ENCODE measurements around the gene COL5A1.

The COL5A1 gene

GRCh38 chr9:134760750-134761420 is 119.3 kb downstream of the COL5A1 start:
- no peak overlapping the region for H3K4me2 ChIP-seq (ENCODE audit: low read length)

GRCh38 chr9:134764473-134765269 is 123.1 kb downstream of the COL5A1 start:
- no peak overlapping the region for H3K4me2 ChIP-seq (ENCODE audit: low read length)

More at GRCh38 chr9:134760750-134761420, 119.3 kb downstream of the COL5A1 start:
- Histone ChIP-seq H3K79me1 (ENCODE audit: low read length) (peaks cover 1% of the 10 kb centered on the region), H4K5ac (ENCODE audit: low read length) (no peak overlapping the region), H3K4ac (ENCODE audit: low read depth, low read length) (no peak overlapping the region), H3K27me3 (ENCODE audit: insufficient read depth, low read length, poor library complexity) (no peaks in the 10 kb centered on the region), H4K8ac (ENCODE audit: low read depth, low read length) (no peak overlapping the region), H3K23ac (ENCODE audit: low read length) (no peak overlapping the region), H2BK5ac (ENCODE audit: low read length) (no peak overlapping the region), H3K4me3 (ENCODE audit: low read length) (no peak overlapping the region), H2BK15ac (replicated peaks; ENCODE audit: low read depth) (no peak overlapping the region), H2AK5ac (ENCODE audit: low read length) (no peak overlapping the region), H3K9ac (ENCODE audit: low read length) (no peak overlapping the region), H3K4me1 (ENCODE audit: control insufficient read depth, low read depth, low read length) (no peaks in the 10 kb centered on the region), H3K56ac (ENCODE audit: low read length) (no peak overlapping the region), H3K27ac (ENCODE audit: low read depth, low read length) (no peak overlapping the region), H3K18ac (ENCODE audit: low read length) (no peak overlapping the region), H3K36me3 (ENCODE audit: control insufficient read depth, insufficient read depth, low read length) (peaks cover 34% of the 10 kb centered on the region), H2BK120ac (ENCODE audit: low read depth, low read length) (no peak overlapping the region), H3K79me2 (ENCODE audit: control insufficient read depth, insufficient read depth, low read length) (no peaks in the 10 kb centered on the region)
- WGBS (ENCODE audit: extremely low coverage, insufficient coverage, low lambda C conversion rate) = no CpG with 5 or more reads among the region's 18 CpGs
- DNase-seq = no peak

GRCh38 chr9:134765785-134766184 is 124.2 kb downstream of the COL5A1 start:
- Histone ChIP-seq H3K79me1 (ENCODE audit: low read length) (peaks cover 3% of the 10 kb centered on the region), H3K23ac (ENCODE audit: low read length) (no peak overlapping the region), H3K4me1 (ENCODE audit: control insufficient read depth, low read depth, low read length) (no peaks in the 10 kb centered on the region), H3K79me2 (ENCODE audit: control insufficient read depth, insufficient read depth, low read length) (no peaks in the 10 kb centered on the region), H3K27ac (ENCODE audit: low read depth, low read length) (no peak overlapping the region), H2BK120ac (ENCODE audit: low read depth, low read length) (no peak overlapping the region), H2BK5ac (ENCODE audit: low read length) (no peak overlapping the region), H4K8ac (ENCODE audit: low read depth, low read length) (no peak overlapping the region), H3K4ac (ENCODE audit: low read depth, low read length) (no peak overlapping the region), H3K9ac (ENCODE audit: low read length) (no peak overlapping the region), H3K4me2 (ENCODE audit: low read length) (no peak overlapping the region), H3K4me3 (ENCODE audit: low read length) (no peak overlapping the region), H2BK15ac (replicated peaks; ENCODE audit: low read depth) (no peak overlapping the region), H3K27me3 (ENCODE audit: insufficient read depth, low read length, poor library complexity) (no peaks in the 10 kb centered on the region), H3K56ac (ENCODE audit: low read length) (no peak overlapping the region), H3K18ac (ENCODE audit: low read length) (no peak overlapping the region), H3K36me3 (ENCODE audit: control insufficient read depth, insufficient read depth, low read length) (peaks cover 32% of the 10 kb centered on the region), H4K5ac (ENCODE audit: low read length) (no peak overlapping the region), H2AK5ac (ENCODE audit: low read length) (no peak overlapping the region)
- DNase-seq = no peak
- no CpG with 5 or more reads among the region's 15 CpGs for WGBS (ENCODE audit: extremely low coverage, insufficient coverage, low lambda C conversion rate)

More at GRCh38 chr9:134764473-134765269, 123.1 kb downstream of the COL5A1 start:
- H3K4ac ChIP-seq (ENCODE audit: low read depth, low read length) = no peak overlapping the region
- no peak overlapping the region for H3K56ac ChIP-seq (ENCODE audit: low read length)
- no peak overlapping the region for H4K8ac ChIP-seq (ENCODE audit: low read depth, low read length)
- H3K4me1 ChIP-seq (ENCODE audit: control insufficient read depth, low read depth, low read length) = no peaks in the 10 kb centered on the region
- H2BK120ac ChIP-seq (ENCODE audit: low read depth, low read length) = no peak overlapping the region
- no peak overlapping the region for H3K23ac ChIP-seq (ENCODE audit: low read length)
- H3K36me3 ChIP-seq (ENCODE audit: control insufficient read depth, insufficient read depth, low read length) = peaks cover 41% of the 10 kb centered on the region
- DNase-seq = no peak
- H3K79me2 ChIP-seq (ENCODE audit: control insufficient read depth, insufficient read depth, low read length) = no peaks in the 10 kb centered on the region
- no CpG with 5 or more reads among the region's 21 CpGs for WGBS (ENCODE audit: extremely low coverage, insufficient coverage, low lambda C conversion rate)
- H3K18ac ChIP-seq (ENCODE audit: low read length) = no peak overlapping the region
- H3K9ac ChIP-seq (ENCODE audit: low read length) = no peak overlapping the region
- H3K27me3 ChIP-seq (ENCODE audit: insufficient read depth, low read length, poor library complexity) = no peaks in the 10 kb centered on the region
- H2BK5ac ChIP-seq (ENCODE audit: low read length) = no peak overlapping the region
- no peak overlapping the region for H3K4me3 ChIP-seq (ENCODE audit: low read length)
- H3K27ac ChIP-seq (ENCODE audit: low read depth, low read length) = no peak overlapping the region
- no peak overlapping the region for H4K5ac ChIP-seq (ENCODE audit: low read length)
- no peak overlapping the region for H2AK5ac ChIP-seq (ENCODE audit: low read length)
- no peak overlapping the region for H2BK15ac ChIP-seq (replicated peaks; ENCODE audit: low read depth)
- peaks cover 3% of the 10 kb centered on the region for H3K79me1 ChIP-seq (ENCODE audit: low read length)

- Histone ChIP-seq H3K27me3 (ENCODE audit: insufficient read depth, low read length, poor library complexity) (no peaks in the 10 kb centered on the region), H2BK15ac (replicated peaks; ENCODE audit: low read depth) (no peak overlapping the region), H3K4me1 (ENCODE audit: control insufficient read depth, low read depth, low read length) (no peaks in the 10 kb centered on the region), H3K4me3 (ENCODE audit: low read length) (no peak overlapping the region), H3K4me2 (ENCODE audit: low read length) (no peak overlapping the region), H4K8ac (ENCODE audit: low read depth, low read length) (no peak overlapping the region), H3K79me1 (ENCODE audit: low read length) (peaks cover 3% of the 10 kb centered on the region), H4K5ac (ENCODE audit: low read length) (no peak overlapping the region), H3K36me3 (ENCODE audit: control insufficient read depth, insufficient read depth, low read length) (peaks cover 25% of the 10 kb centered on the region), H2BK120ac (ENCODE audit: low read depth, low read length) (no peak overlapping the region), H3K23ac (ENCODE audit: low read length) (no peak overlapping the region), H2BK5ac (ENCODE audit: low read length) (no peak overlapping the region), H3K56ac (ENCODE audit: low read length) (no peak overlapping the region), H3K27ac (ENCODE audit: low read depth, low read length) (no peak overlapping the region), H2AK5ac (ENCODE audit: low read length) (no peak overlapping the region), H3K9ac (ENCODE audit: low read length) (no peak overlapping the region), H3K18ac (ENCODE audit: low read length) (no peak overlapping the region), H3K4ac (ENCODE audit: low read depth, low read length) (no peak overlapping the region), H3K79me2 (ENCODE audit: control insufficient read depth, insufficient read depth, low read length) (no peaks in the 10 kb centered on the region)
- no CpG with 5 or more reads among the region's 8 CpGs for WGBS (ENCODE audit: extremely low coverage, insufficient coverage, low lambda C conversion rate)
- no peak for DNase-seq
Measured at GRCh38 chr9:134766587-134766986, 125.0 kb downstream of the COL5A1 start.

GRCh38 chr9:134768332-134768708 is 126.7 kb downstream of the COL5A1 start:
- no peak overlapping the region for H3K4me3 ChIP-seq (ENCODE audit: low read length)
- H3K9ac ChIP-seq (ENCODE audit: low read length) = no peak overlapping the region
- H3K79me2 ChIP-seq (ENCODE audit: control insufficient read depth, insufficient read depth, low read length) = no peaks in the 10 kb centered on the region
- DNase-seq = no peak
- no peak overlapping the region for H2BK5ac ChIP-seq (ENCODE audit: low read length)
- no peak overlapping the region for H3K27ac ChIP-seq (ENCODE audit: low read depth, low read length)
- no peaks in the 10 kb centered on the region for H3K27me3 ChIP-seq (ENCODE audit: insufficient read depth, low read length, poor library complexity)
- H3K56ac ChIP-seq (ENCODE audit: low read length) = no peak overlapping the region
- H3K4ac ChIP-seq (ENCODE audit: low read depth, low read length) = no peak overlapping the region
- H3K36me3 ChIP-seq (ENCODE audit: control insufficient read depth, insufficient read depth, low read length) = peaks cover 21% of the 10 kb centered on the region
- H2AK5ac ChIP-seq (ENCODE audit: low read length) = no peak overlapping the region
- no peaks in the 10 kb centered on the region for H3K4me1 ChIP-seq (ENCODE audit: control insufficient read depth, low read depth, low read length)
- H3K4me2 ChIP-seq (ENCODE audit: low read length) = no peak overlapping the region
- no peak overlapping the region for H4K5ac ChIP-seq (ENCODE audit: low read length)
- no peak overlapping the region for H2BK15ac ChIP-seq (replicated peaks; ENCODE audit: low read depth)
- H3K79me1 ChIP-seq (ENCODE audit: low read length) = peaks cover 2% of the 10 kb centered on the region
- no peak overlapping the region for H3K23ac ChIP-seq (ENCODE audit: low read length)
- H4K8ac ChIP-seq (ENCODE audit: low read depth, low read length) = no peak overlapping the region
- WGBS (ENCODE audit: extremely low coverage, insufficient coverage, low lambda C conversion rate) = no CpG with 5 or more reads among the region's 13 CpGs
- no peak overlapping the region for H3K18ac ChIP-seq (ENCODE audit: low read length)
- no peak overlapping the region for H2BK120ac ChIP-seq (ENCODE audit: low read depth, low read length)
